Measurements from ENCODE around the gene SYT7.

SYT7 gene

DNA sequence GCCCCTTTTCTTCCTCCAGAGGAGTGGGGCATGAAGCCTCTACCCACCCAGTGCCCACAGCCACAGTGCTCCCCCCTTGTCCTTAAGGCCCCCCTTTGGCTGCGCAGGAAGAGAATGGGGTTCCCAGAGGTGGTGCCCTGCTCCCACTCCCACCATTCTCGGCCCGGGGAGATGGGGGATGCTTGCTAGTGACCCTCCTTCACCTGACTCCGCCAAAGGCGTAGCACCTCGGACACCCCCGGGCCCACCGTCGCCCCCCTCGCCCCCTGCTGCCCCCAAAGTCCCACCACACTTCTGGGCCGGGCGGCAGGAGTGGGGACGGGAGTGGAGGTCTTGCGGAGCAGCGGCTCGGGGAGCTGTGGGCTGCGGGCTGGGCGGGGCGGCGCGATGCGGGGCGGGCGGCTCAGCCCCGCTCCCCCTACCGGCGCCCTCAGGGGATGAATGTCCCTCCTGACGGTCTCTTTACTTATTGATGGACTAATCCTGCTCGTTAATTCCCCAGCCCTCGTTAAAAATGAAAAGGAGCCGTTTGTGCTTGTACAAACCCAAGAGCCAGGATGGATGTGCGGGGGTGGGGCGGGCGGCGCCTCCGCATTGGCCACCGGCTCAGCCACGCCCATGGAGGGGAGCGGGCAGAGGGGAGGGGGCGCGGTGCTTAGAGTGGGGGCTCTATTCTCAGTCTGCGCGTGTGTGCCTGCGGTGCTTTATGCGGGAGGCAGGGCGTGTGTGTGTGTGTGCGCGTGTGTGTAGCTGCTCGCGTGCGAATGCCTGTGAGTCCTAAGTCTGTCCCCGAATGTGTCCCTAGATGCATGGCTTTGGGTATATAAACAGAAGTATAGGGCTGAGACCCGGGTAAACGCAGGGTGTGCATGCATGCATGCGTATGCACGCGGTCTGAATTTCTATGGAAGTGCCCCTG, 25.6 kb downstream of the SYT7 start:
- no peak for DNase-seq (ENCODE audit: low read depth, low spot score)

DNA sequence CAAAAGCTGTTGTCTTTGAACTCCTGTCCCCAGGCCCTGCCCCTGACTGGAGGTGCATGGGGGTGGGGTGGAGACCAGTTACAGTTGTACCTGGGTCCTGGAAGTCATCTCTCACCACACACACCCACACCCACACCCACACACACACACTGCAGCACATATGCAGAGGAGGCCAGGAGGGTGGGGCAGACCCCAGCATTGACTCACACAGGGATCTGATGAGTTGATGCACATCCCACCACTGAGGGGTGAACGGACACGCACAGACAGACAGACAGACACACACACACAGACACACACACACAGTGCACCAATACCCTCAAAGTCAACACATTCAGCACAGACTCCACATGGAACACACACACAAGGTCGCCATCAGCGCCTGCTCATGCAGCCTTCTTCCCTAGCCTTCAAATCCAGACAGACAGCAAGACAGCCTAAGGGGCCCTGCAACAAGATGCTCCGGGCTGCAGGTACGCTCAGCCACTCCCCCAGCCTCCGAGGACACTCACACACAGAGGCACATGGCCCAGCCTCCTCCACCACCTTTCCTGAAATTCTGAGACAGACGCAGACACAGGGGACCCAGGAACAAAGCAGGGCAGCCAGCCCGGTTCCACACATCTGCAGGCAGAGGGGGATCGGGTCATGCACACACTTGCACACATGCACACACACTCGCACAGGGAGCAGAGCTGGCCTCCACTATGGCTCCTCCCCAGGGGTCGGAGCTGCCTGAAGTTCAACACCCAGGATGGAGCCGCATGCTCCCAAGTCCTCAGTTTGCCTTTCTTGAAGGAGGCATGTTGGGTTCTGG, 26.5 kb downstream of the SYT7 start:
- no peak for DNase-seq (ENCODE audit: low read depth, low spot score)

DNA sequence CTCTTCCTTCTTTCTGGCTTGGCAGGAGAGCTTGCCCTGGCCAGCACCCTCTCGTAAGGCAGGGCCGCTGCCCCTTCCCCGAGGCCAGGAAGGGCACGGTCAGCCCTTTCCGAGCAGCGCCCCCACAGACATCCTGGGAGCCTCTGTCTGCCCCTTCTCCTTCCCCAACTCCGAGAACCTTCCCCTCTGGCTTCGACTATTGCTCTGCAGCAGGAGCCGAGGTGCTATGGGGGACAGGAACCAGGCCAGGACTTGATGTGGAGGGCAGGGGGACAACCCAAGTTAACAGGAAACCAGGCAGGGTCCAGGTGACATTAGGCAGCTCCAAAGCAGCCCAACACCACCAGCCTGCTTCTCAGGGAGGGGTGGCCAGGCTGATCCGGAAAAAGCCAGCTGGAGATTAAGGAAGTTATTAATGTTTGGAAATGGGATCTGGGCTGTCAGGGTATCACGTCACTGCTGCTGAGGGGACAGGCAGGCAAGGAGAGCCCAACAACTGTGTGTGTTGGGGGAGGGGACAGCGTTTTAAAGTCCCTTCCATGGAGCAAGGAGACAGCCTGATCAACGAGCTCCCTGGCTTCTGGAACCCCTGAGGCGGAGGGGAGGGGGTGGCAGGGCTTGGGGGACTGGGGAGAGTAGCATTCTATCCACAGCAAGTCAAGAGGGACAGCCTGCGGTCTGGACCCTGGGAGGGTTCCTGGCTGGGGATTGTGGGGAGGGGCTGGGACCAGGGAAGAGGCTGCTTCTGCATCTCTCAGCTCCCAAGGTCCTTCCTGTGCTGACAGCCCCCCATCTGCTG, 27.3 kb downstream of the SYT7 start:
- DNase-seq (ENCODE audit: low read depth, low spot score), result no peak

DNA sequence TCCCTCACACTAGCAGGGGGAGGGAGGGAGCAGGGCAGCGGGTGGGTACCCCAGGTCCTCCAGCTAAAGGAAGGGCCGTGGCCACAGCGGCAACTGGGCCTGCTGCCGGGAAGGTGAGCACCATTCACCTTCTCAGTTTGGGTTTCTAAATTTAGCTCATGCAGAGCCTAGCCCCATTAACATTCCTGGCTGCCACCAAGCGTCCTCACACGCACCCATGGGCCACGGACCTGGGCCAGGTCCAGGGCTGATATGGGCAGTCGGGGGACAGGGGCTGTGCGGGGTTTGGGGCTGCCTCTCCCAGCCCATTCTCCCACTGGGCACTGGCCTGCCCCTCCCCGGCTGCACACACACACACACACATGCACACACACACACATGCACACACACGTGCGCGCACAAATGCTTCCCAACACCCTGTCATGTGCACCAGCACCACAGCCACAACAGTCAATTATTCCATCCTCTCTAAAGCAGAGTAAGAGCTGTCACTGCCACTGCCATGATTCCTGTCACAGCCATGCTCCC, 28.7 kb downstream of the SYT7 start:
- no peak for DNase-seq (ENCODE audit: low read depth, low spot score)

DNA sequence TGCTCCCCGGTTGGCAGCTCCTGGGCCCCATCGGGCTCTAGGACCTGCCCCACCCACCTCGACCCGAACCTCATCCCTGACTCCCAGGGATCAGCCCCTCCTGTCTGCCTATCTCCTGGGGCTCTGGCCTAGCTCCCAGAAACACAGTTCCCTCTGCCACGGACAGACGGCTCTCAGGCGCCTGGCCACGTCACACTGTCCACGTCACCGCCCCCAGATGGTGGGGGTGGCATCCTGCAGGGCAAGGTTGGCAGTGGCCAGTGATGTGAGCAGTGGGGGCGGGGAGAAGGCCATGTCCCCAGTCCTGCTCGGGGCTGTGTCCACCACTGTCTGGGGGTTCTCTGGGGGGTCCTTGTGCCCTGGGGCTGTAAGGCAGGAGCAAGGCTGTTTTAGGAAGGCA, 29.2 kb downstream of the SYT7 start:
- no peak for DNase-seq (ENCODE audit: low read depth, low spot score)

DNA sequence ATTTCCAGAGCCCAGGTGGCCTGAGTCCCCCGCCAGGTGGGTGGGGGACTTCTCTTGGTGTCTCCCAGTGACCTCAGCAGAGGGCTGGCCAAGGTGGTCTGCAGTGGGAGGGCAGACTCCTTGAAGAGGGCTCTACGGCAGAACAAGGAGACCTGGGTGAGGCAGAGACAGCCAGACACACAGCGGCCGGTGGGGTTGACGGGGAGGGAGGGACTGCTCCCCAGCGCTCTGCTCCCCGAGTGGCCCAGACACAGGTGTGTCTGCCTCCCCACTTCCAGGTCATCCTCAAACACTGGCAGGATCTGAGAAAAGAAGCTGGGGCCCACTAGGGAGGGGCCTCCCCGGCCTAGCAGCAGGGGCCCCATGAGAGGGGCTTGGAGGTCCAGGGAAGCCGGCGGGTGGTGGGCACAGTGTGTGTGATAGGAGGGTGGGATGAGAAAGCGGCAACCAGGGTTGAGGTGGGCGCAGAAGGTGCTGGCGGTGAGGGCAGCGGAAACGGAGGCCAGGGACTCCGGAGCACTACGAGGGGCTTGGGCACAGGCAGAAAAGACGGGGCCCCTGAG, 30.1 kb downstream of the SYT7 start:
- DNase-seq (ENCODE audit: low read depth, low spot score), result no peak

DNA sequence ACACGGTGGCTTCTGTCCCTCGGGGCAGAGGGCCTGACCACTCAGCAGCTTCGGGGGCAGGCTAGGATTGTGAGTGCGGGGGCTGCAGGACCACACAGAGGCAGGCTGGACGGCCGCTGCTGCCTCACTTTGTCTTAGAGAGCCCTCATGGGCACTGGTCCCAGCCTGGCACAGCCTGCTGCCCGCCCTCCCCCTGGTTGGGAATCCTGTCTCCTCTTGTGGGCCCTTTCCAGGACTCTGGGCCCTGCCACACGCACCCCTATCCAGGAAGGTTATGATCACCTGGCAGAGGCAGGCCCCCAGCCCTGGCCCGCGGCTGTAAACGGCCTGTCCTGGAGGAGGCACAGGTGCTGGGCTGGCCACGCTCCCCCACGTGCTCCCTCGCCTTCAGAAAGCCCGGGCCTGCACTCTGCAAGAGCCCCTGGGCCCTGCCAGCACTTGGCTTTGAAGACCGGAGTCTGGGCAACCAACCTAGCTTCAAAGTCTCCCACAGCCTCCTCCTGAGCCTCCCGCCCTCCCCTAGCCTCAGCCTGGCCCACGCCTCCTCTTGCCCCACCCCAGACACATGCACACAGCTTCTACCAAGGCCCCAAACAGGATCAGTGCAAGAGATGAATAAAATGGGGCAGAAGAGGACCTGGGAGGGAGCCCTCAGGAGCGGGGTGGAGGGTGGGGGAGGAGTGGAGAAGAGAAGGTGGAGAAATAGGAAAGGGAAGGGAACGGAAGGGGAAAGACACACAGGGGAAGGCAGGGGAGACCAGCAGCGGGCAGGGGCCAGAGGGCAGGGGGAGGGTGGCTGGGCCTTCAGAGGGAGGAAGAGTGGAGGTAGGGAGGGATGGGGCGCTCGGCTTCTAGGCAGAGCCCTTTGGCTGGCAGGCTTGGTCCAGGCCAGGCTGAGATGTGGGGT, 31.0 kb downstream of the SYT7 start:
- DNase-seq (ENCODE audit: low read depth, low spot score), result no peak

DNA sequence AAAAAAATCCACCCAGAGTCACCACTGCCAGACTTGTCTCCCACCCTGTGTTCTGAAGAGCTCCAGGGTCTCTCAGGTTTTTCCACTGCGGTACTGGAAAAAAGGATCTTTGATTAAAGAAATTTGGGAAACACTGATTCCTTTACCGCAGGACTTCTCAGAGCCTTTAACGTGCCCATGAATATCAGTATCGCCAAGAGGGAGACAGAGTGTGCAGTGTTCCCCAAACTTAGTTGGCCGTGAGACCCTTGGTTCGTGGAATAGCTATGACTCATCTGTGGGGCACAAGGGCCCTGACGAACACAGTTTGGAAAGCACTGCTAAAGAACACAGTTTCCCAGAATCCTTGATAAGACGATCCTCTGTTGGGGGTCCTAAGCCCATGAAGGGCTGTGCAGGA, 31.7 kb downstream of the SYT7 start:
- DNase-seq (ENCODE audit: low read depth, low spot score), result no peak

DNA sequence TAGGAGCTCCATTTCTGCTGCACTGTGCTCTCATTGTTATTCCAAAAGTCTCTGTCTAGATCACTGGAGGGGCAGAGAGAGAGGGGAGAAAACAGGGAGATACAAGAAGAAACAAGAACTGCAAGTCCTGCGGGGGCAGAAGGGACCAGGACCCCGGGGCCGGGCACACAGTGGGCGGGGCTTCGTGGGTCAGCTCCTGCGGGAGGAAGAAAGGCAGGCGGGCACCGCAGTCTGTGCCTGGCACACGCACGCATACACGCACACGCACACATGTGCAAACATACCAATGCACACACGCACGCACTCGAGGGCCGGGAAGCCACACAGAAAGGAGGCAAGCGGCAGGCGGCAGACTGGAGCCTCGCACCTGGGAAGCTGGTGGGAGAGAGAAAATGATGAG, 33.6 kb downstream of the SYT7 start:
- no peak for DNase-seq (ENCODE audit: low read depth, low spot score)

DNA sequence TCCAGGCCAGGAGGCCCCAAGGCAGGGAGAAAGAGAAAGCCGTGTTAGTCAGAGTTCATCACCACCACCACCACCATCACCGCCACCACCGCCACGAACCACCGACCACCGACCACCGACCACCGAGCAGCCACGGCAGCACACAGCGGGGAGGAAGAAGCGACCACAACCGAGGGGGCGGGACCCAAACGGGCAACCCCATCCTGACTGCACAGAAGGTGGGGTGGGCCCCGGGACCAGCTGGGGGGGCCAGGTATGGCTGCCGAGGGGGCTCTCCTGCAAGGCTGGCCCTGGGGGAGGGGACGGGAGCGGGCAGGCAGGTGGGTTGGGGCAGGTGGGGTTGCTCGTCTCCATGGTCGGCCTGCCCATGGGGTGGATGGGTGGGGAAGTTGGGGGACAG, 34.2 kb downstream of the SYT7 start:
- no peak for DNase-seq (ENCODE audit: low read depth, low spot score)

DNA sequence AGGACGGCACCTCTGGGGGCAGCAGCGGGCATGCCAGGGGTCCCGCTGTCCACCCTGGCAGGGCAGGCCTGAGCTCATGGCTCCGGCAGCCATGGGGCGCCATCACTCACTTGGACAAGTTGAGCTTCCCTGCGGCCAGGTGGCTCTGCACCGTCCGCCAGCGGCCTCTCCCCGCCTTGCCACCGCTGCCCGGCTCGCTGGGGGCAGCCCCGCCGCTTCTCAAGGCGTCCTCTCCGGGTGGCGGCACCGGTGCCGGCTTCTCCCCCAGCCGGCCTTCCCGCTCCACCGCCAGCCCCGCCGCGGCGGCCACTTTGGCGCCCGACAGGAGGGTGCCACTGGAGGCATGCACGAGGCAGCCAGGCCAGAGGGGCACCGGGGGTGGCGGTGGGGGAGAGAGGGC, 35.0 kb downstream of the SYT7 start:
- no peak for DNase-seq (ENCODE audit: low read depth, low spot score)

DNA sequence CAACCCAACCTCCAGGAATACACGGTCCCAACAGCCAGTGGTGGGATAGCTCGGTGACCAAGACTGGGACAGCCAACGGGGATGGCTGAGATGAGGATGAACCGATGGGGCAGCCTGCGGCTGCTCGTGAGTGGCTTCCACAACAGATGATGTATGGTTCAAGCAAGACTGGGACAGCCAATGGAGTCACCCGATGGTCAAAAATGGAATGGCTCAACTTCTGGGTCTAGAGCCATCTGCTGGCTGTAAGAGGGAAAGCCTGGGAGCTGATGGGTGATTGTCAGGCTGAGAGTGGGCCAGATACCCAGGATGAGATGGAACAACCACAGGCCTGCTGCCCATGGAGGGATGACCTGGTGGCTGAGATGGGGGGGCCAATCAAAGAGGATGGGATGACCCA, 35.5 kb downstream of the SYT7 start:
- DNase-seq (ENCODE audit: low read depth, low spot score), result no peak

DNA sequence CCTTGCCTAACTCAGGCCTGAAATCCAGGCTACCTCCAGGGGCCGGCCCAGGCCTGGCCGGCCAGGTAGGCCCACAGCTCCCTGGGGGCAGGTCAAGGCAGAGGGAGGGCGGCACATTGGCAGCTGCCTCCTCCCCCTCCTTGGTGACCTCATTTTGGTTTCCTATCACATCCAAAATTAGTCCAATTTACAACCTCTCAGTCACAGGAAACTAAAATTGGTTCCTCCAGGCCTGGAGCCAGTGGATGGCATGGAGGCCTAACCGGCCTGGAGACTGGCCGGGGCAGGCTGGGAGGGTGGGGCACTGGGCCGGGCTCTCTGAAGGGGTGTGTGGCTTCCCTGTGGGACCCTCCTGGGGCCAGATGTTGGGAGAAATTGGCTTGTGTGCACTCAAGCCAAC, 36.4 kb downstream of the SYT7 start:
- no peak for DNase-seq (ENCODE audit: low read depth, low spot score)

DNA sequence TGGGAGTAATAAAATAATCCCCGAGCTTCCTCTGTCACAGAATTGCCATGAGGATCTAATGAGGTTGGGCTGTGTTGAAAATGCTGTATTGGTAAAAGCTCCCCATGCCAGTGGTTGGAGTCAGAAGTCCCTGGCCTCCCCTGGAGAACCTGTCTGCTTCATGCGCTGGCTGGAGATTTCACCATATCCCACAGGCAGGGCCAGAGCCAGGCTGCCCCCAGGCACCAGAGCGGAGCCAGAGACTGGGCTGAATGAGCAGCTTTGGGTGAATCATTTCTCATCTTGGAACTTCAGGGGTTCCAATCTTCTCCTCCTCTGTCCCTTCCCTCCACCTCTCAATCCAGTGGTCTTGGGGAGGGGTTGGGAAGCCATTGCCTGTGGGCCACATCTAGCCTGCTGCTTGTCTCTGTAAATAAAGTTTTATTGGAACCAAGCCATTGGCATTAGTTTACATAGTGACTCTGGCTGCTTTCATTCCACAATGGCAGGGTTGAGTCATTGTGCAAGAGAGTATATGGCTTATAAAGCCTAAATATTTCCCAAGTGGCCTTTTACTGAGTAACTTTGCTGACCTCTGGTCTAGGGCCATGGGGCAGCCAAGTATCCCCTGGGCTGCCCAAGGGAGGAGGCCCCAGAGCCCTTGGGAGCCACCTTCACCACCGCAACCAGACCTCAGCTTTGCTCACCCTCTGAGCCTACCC, 37.1 kb downstream of the SYT7 start:
- DNase-seq (ENCODE audit: low read depth, low spot score), result no peak

DNA sequence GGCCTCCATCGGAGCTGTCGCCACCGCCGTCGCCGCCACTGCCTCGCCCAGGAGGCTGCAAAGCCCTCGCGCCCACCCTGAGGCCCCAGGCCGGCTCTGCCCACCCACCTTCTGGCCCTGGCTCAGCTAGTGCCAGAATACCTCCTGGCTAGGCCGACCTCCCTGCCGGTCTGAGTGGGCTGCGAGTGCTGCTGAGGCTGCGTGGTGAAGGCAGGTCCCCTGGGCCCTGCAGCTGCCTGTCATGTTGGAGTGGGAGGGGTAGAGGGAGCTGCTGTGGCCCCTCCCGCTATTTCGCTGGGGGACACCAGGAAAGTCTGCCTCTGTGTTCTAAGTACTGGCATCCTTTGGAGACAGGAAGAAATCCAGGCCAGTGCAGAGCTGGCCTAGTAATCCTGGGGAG, 38.2 kb downstream of the SYT7 start:
- DNase-seq (ENCODE audit: low read depth, low spot score), result no peak

DNA sequence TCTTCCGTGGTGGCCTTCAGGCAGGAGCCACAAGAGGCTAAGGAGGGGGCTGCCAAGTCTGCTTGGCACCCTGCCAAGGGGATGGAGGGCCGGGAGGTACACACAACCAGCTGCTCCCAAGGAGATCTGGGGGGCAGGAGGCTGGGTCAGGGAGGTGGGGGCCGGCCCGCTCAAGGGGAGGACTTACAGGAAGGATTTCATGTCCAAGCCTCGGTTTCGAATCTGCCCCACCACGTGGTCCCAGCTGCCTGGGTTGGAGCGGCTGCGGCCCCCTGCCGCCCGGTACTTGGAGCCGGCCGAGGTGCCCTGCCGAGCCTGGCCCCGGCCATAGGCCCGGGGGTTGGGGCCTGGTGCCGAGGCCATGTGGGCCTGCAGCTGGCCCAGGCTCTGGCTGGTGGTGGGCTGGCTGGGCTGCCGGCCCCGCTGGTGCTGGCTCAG, 38.8 kb downstream of the SYT7 start:
- DNase-seq (ENCODE audit: low read depth, low spot score), result no peak

DNA sequence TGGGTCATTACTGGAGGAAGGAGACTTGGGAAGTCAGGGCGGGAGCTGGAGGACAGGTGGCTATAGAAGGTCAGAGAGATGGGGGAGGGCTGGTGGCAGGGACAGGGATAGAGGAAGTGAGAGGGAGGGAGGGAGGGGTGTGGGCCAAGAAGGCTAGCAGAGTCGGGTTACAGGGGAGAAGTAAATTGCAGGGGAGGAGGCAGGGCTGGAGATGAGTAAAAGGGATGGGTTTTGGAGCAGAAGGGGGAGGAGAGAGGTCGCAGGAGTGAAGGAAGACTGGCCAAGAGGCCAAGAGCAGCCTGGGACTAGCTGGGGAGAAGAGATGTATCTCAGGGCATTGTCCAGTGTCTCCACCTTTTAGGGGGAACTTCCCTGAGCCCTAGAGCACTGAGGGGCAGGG, 39.3 kb downstream of the SYT7 start:
- DNase-seq (ENCODE audit: low read depth, low spot score), result no peak

DNA sequence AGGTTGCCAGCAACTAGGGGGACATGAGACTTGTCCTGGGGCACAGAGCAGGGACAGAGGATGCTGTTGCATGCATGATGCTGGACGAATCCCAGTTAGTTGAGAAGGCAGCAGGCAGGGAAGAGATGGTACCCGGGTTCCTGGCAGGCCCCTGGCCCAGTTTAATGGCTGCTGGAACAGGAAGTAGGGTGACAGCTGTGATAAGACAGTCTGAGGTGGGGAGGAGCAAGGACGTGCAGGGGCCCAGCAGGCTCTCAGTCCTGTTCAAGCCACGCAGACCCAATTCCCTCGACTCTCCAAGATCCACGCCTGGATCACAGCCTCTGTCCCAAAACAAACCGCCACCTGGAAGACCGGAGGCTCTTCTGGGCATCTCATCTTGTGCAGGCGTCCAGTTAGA, 40.3 kb downstream of the SYT7 start:
- no peak for DNase-seq (ENCODE audit: low read depth, low spot score)

DNA sequence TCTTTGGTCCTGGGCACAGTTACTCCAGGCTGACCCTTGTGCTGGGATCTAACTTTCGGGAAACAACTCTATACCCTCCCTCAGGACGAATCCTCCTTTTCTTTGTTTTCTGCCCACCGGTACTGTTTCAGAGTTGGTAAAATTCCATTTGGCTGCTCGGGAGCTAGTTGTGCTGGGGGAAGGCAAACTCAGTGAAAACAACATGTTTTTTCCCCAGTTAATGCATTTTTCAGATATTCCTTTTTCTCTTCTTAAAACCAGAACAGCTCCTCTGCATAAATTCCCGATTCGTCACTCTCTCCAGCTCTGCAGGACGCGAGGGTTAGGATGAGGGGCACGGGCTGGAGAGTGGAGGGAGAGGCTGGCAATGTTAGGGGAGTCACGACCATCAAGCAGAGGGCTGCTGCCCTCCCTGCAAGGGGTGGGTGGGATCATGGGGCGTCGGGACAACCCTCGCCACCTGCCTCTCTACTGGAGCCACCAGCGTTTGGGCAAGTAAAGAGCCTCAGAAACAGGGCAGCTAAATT, 41.0 kb downstream of the SYT7 start:
- no peak for DNase-seq (ENCODE audit: low read depth, low spot score)

DNA sequence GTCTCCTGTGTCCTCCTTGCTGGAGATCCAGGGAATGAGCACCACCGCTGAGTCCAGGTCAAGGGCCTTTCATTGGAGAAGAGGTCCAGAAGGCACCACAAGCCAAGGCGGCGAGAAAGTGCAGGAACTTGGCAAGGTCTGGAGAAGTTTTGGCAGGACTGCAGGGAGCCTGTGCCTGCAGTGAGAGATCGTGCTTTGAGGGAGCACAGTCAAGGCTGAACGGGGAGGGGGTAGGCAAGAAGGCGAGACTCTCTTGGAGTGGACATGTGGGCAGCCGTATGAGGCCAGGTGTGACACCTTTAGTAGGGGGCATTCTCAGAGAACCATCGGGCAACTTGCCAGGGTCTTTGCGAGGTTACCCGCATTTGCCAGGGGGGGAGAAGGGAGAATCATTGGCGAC, 41.9 kb downstream of the SYT7 start:
- no peak for DNase-seq (ENCODE audit: low read depth, low spot score)
